ENCODE data around the gene TUBA4A. TPM values are rescaled to one million over a fixed set of nuclear protein-coding genes. Genes with fewer than 3 reads are reported as not detected.

Gene TUBA4A
- total and polyA plus RNA-seq, 2 experiments from 2014 or later, result 44.3 to 77.7 TPM

DNA sequence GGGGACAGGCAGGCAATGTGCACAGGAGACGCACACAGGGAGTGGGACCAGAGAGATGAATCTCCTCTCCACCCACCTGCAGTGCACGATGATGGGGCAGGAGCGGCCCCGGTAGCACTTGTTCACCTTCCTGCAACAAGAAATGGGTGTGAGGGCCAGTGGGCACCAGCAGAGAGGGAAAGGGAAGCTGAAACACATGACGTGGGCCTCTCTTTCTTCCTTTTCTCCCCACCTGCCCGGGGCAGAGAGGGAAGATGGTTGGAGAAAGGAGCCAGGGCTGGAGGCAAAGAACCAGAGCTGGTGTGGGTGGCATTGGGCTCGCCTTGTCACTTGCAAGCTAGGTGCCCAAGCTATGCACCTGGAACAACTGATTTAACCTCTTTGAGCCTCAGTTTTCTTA is 37.7 kb upstream of the TUBA4A start (continued):
- TF ChIP-seq, protein P1, sequence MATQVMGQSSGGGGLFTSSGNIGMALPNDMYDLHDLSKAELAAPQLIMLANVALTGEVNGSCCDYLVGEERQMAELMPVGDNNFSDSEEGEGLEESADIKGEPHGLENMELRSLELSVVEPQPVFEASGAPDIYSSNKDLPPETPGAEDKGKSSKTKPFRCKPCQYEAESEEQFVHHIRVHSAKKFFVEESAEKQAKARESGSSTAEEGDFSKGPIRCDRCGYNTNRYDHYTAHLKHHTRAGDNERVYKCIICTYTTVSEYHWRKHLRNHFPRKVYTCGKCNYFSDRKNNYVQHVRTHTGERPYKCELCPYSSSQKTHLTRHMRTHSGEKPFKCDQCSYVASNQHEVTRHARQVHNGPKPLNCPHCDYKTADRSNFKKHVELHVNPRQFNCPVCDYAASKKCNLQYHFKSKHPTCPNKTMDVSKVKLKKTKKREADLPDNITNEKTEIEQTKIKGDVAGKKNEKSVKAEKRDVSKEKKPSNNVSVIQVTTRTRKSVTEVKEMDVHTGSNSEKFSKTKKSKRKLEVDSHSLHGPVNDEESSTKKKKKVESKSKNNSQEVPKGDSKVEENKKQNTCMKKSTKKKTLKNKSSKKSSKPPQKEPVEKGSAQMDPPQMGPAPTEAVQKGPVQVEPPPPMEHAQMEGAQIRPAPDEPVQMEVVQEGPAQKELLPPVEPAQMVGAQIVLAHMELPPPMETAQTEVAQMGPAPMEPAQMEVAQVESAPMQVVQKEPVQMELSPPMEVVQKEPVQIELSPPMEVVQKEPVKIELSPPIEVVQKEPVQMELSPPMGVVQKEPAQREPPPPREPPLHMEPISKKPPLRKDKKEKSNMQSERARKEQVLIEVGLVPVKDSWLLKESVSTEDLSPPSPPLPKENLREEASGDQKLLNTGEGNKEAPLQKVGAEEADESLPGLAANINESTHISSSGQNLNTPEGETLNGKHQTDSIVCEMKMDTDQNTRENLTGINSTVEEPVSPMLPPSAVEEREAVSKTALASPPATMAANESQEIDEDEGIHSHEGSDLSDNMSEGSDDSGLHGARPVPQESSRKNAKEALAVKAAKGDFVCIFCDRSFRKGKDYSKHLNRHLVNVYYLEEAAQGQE (IDR thresholded peaks at IDR 0.05; ENCODE audit: unreplicated experiment), result no peak
- TF ChIP-seq NANOG (IDR thresholded peaks at IDR 0.05; ENCODE audit: borderline replicate concordance) (no peak), EZH2 (IDR thresholded peaks at IDR 0.05; ENCODE audit: low read depth, unreplicated experiment) (no peak), CREB1 (CRISPR knock-in tag; IDR thresholded peaks at IDR 0.05; ENCODE audit: low read depth) (no peak), JUNB (IDR thresholded peaks at IDR 0.05; ENCODE audit: unreplicated experiment) (no peak)
- TF ChIP-seq, protein P2, sequence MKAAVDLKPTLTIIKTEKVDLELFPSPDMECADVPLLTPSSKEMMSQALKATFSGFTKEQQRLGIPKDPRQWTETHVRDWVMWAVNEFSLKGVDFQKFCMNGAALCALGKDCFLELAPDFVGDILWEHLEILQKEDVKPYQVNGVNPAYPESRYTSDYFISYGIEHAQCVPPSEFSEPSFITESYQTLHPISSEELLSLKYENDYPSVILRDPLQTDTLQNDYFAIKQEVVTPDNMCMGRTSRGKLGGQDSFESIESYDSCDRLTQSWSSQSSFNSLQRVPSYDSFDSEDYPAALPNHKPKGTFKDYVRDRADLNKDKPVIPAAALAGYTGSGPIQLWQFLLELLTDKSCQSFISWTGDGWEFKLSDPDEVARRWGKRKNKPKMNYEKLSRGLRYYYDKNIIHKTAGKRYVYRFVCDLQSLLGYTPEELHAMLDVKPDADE (IDR thresholded peaks at IDR 0.05), result no peak

DNA sequence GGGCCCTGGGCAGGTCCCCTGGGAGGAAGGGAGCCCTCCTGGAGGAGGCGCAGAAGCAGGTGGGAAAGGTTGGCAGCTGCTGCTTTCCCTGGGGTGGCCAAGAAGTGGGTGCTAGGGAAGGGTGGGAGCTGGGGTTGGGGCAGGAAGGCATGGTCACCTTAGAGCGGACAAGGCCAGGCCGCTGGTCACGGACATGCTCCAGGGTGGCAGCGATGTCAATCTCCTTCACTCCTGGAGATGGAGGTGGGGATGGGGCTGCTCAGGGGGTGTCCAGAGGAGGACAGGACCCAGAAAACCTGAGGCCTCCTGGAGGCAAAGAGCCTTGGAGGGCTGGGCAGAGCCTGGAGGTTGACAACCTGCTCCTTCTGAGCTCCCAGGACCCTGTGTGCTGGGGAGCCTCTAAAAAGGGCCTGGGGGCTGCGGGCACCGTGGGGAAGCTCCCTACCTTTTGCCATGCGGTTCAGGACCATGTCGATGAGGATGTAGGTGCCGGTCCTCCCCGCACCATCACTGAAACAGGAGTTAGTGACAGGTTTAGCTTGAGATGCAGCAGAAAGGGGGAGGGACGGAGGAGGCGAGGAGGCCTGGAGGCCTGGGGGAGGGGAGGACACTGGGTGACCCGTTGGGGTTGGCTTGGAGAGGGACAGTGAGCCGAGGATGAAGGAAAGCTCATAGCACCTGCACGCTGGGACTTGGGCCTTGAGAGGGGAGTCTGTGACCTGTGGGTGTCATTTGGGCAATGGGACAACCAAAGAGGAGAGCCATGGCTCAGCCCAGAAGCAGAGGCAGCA is 36.9 kb upstream of the TUBA4A start:
- no peaks in the 10 kb centered on the region for H3K9me2 ChIP-seq (ENCODE audit: insufficient read depth)
- H4K20me1 ChIP-seq (replicated peaks; ENCODE audit: insufficient read depth), result no peaks in the 10 kb centered on the region; the same call in 1 of the 2 replicates
- peaks cover 12% of the 10 kb centered on the region for H3K27me3 ChIP-seq (ENCODE audit: insufficient read depth)
- DNase-seq (ENCODE audit: low spot score), result no peak
- H3K4me1 ChIP-seq (ENCODE audit: insufficient read depth), result peaks cover 5% of the 10 kb centered on the region; the same call in 1 of the 2 replicates
- Mint-ChIP-seq H3K27ac (no peak overlapping the region), H3K4me3 (no peak overlapping the region), H3K4me1 (peaks cover 10% of the 10 kb centered on the region), H3K36me3 (ENCODE audit: low read depth) (no peaks in the 10 kb centered on the region; the same call in 2 of the 3 replicates), H3K9me3 (no peaks in the 10 kb centered on the region; the same call in 1 of the 3 replicates), H3K27me3 (ENCODE audit: insufficient read depth, low read depth, poor library complexity) (peaks cover 18% of the 10 kb centered on the region)
- no peaks in the 10 kb centered on the region for H3K36me3 ChIP-seq (ENCODE audit: insufficient read depth)
- H2AFZ ChIP-seq, result no peak overlapping the region
- no peak overlapping the region for H3K4me3 ChIP-seq
- H3K79me2 ChIP-seq (replicated peaks; ENCODE audit: insufficient read depth), result no peaks in the 10 kb centered on the region
- no peak overlapping the region for H3K27ac ChIP-seq (ENCODE audit: low read depth)
- peaks cover 5% of the 10 kb centered on the region; the same call in 1 of the 2 replicates for H3F3A ChIP-seq (replicated peaks; ENCODE audit: low read depth)
- H3K4me2 ChIP-seq, result no peak overlapping the region
- ATAC-seq, result no peak
- TF ChIP-seq, protein P3, sequence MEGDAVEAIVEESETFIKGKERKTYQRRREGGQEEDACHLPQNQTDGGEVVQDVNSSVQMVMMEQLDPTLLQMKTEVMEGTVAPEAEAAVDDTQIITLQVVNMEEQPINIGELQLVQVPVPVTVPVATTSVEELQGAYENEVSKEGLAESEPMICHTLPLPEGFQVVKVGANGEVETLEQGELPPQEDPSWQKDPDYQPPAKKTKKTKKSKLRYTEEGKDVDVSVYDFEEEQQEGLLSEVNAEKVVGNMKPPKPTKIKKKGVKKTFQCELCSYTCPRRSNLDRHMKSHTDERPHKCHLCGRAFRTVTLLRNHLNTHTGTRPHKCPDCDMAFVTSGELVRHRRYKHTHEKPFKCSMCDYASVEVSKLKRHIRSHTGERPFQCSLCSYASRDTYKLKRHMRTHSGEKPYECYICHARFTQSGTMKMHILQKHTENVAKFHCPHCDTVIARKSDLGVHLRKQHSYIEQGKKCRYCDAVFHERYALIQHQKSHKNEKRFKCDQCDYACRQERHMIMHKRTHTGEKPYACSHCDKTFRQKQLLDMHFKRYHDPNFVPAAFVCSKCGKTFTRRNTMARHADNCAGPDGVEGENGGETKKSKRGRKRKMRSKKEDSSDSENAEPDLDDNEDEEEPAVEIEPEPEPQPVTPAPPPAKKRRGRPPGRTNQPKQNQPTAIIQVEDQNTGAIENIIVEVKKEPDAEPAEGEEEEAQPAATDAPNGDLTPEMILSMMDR (conservative IDR thresholded peaks at IDR 0.05; ENCODE audit: low read depth in 2 of 2), result no peak
- TF ChIP-seq EZH2phosphoT487 (IDR thresholded peaks at IDR 0.05; ENCODE audit: unreplicated experiment) (no peak), STAT1 (IDR thresholded peaks at IDR 0.05; ENCODE audit: unreplicated experiment) (no peak), JUNB (IDR thresholded peaks at IDR 0.05; ENCODE audit: unreplicated experiment) (no peak), EZH2 (IDR thresholded peaks at IDR 0.05; ENCODE audit: low read depth, unreplicated experiment) (no peak), POLR2AphosphoS5 (IDR thresholded peaks at IDR 0.05; ENCODE audit: low read depth) (no peak)
- TF ChIP-seq, protein P2 (IDR thresholded peaks at IDR 0.05), result no peak
- TF ChIP-seq, protein P1 (IDR thresholded peaks at IDR 0.05; ENCODE audit: unreplicated experiment), result no peak
